Parathyroid adenoma (tissue), 2 donors: ENCODE data around the gene RFTN1.

ENCODE experiments used
- H2AFZ ChIP-seq: fragments of 300-600 bp; sonication (generic); one replicate; pipeline ENCODE4 v1.7.0; 2017; ENCODE audit warnings: antibody characterized with exemption, mild to moderate bottlenecking
- H3K27ac ChIP-seq: fragments of 300-600 bp; sonication (generic); one replicate; pipeline ENCODE4 v1.7.0; 2017
- H3K27me3 ChIP-seq: fragments of 300-600 bp; sonication (generic); one replicate; pipeline ENCODE4 v1.7.0; 2017; ENCODE audit warnings: low read length; ENCODE audit not compliant: control insufficient read depth, insufficient read depth
- H3K36me3 ChIP-seq: fragments of 300-600 bp; sonication (generic); one replicate; pipeline ENCODE4 v1.7.0; 2017; ENCODE audit warnings: low read length; ENCODE audit not compliant: control insufficient read depth, insufficient read depth
- H3K4me1 ChIP-seq: fragments of 300-600 bp; sonication (generic); one replicate; pipeline ENCODE4 v1.7.0; 2017; ENCODE audit warnings: control low read depth
- H3K4me2 ChIP-seq: fragments of 300-600 bp; sonication (generic); one replicate; pipeline ENCODE4 v1.7.0; 2017; ENCODE audit warnings: low read length
- H3K4me3 ChIP-seq: fragments of 300-600 bp; sonication (generic); one replicate; pipeline ENCODE4 v1.7.0; 2017; ENCODE audit warnings: low read depth, low read length
- H3K79me2 ChIP-seq: fragments of 300-600 bp; sonication (generic); one replicate; pipeline ENCODE4 v1.7.0; 2017; ENCODE audit warnings: control low read depth
- H3K9ac ChIP-seq: fragments of 300-600 bp; sonication (generic); one replicate; pipeline ENCODE4 v1.7.0; 2017; ENCODE audit warnings: mild to moderate bottlenecking
- H3K9me3 ChIP-seq: fragments of 300-600 bp; sonication (generic); one replicate; pipeline ENCODE4 v1.7.0; 2017; ENCODE audit warnings: low read length; ENCODE audit not compliant: control insufficient read depth
- CTCF ChIP-seq: fragments of 300-600 bp; sonication (generic); IDR thresholded peaks from one replicate; pipeline ENCODE4 v1.7.0; 2017; ENCODE audit warnings: antibody characterized with exemption, mild to moderate bottlenecking
- donor health status: primary hyperparathyroidism.

RFTN1 gene

GRCh38 chr3:16432714-16433113 lies 80.8 kb downstream of the RFTN1 start:
- no peak for TF ChIP-seq CTCF
- Histone ChIP-seq H3K36me3 (no peaks in the 10 kb centered on the region), H3K4me2 (no peak overlapping the region), H2AFZ (no peak overlapping the region), H3K9me3 (no peaks in the 10 kb centered on the region), H3K27ac (no peak overlapping the region), H3K27me3 (no peaks in the 10 kb centered on the region), H3K4me3 (no peak overlapping the region), H3K79me2 (no peaks in the 10 kb centered on the region), H3K4me1 (no peaks in the 10 kb centered on the region), H3K9ac (no peak overlapping the region)

DNA sequence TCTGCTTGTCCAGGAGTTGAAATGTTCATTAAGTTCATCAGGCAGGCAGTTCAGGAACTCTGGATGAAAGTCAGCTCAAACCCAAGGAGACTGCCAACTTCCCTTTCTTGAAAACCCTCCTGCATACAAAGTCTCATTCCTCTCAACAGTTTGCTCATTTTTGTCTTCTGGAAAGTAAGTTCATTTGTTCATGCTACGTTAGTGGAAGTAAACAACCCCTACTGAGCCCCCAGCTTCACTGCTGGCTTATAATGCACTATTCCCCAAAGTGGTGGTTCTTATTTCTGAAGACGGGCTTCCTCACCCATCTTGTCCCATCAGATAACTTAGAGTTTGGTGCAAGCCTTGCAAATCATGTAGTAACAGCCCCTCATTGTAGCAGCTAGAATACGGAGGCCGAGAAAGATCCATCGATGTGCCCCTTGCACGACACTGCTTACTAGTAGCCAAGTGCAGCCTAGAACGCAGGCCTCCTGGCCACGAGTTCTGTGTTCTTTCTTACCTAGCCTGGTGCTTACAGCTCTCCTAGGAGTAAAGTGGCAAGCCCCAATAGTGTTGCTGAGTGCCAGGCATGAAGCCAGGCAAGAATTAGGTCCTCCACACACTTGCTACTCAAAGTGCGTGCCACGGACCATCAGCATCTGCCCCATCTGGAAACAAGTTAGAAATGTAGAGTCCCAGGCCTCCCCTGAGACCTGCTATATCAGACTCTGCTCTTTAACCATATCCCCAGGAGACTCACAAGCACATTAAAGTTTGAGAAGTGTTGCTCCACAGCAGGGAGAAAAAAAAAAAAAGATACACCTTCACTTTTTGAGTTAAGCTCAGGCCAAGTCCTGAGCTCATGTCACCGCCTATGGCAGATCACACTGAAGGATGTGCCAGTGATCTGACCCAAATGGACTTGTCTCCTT lies 82.5 kb downstream of the RFTN1 start:
- Histone ChIP-seq H3K36me3 (no peaks in the 10 kb centered on the region), H3K27ac (no peak overlapping the region), H3K9ac (no peak overlapping the region), H3K4me3 (no peak overlapping the region), H3K4me1 (no peaks in the 10 kb centered on the region), H2AFZ (no peak overlapping the region), H3K4me2 (no peak overlapping the region), H3K27me3 (no peaks in the 10 kb centered on the region), H3K79me2 (no peaks in the 10 kb centered on the region), H3K9me3 (no peaks in the 10 kb centered on the region)
- TF ChIP-seq CTCF: no peak

- Histone ChIP-seq H2AFZ (no peak overlapping the region), H3K27me3 (no peaks in the 10 kb centered on the region), H3K4me3 (no peak overlapping the region), H3K27ac (no peak overlapping the region), H3K79me2 (no peaks in the 10 kb centered on the region), H3K4me2 (no peak overlapping the region), H3K9ac (no peak overlapping the region), H3K36me3 (no peaks in the 10 kb centered on the region), H3K9me3 (no peaks in the 10 kb centered on the region), H3K4me1 (no peaks in the 10 kb centered on the region)
- TF ChIP-seq CTCF: no peak
Observed at GRCh38 chr3:16429086-16429485, 84.4 kb downstream of the RFTN1 start.

DNA sequence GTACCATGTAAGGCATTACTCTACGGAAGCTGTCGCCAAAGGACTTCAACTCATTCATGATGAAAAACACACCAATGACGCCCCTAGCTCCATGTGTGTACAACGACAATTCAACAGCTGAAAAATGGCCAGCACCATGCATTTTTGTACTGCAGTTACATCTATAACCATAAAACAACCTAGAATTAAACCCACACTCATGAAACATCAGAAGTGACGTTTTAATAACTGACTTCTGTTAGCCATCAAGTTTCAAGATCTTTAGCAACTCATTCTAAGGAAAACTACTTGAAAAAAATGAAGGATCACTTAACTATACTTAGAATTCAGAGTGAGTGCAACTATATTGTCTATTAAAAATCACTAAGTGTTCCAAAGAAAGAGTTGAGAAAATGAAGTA lies 84.9 kb downstream of the RFTN1 start:
- H3K9ac ChIP-seq: no peak overlapping the region
- H3K4me1 ChIP-seq: no peaks in the 10 kb centered on the region
- H3K9me3 ChIP-seq: no peaks in the 10 kb centered on the region
- H3K79me2 ChIP-seq: no peaks in the 10 kb centered on the region
- H3K4me3 ChIP-seq: no peak overlapping the region
- H3K36me3 ChIP-seq: no peaks in the 10 kb centered on the region
- no peak overlapping the region for H3K4me2 ChIP-seq
- H2AFZ ChIP-seq: no peak overlapping the region
- H3K27me3 ChIP-seq: no peaks in the 10 kb centered on the region
- no peak for TF ChIP-seq CTCF
- no peak overlapping the region for H3K27ac ChIP-seq
